Measurements from ENCODE around the gene SLC24A4. TPM values are rescaled to one million over a fixed set of nuclear protein-coding genes. Genes with fewer than 3 reads are reported as not detected.

SLC24A4 gene
- total RNA-seq, 1 donor from 2014 or later, result 0.82 TPM

DNA sequence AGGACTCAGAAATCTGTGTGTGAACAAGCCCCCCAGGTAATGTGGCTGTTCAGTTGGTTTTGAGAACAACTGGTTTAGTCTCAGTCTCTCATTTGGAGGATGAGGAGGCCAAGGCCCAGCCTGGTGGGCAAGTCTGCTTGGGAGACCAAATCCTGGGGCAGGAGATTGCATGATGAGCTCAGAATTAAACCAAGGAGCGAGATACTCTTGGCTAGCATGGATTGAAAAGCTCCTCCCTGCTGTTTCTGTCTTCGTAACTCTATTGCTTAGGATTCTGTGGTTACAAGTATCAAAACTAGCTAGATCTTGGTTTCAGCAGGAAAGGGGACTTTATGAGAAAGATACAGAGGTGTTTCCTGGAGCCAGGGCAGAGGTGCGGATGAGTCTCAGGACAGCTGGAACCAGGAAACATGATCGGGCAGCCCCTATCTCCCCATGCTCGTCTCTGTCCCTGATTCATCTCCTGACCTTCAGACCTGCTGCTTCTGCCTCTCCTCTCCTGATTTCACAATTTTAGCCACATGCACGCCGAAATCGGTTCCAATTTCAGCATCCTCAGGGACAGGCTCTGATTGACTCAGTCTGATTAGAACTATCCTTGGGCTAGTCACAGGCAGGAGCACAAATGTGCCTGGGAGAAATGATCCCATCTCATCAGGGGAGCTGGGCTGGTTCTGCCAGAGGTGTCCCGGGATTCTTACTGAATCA lies 150.4 kb downstream of the SLC24A4 start:
- H3K27ac Mint-ChIP-seq, result no peak overlapping the region
- DNase-seq (ENCODE audit: extremely low spot score, unreplicated experiment), result peak; percentile 49
- peaks cover 29% of the 10 kb centered on the region for H3K4me1 Mint-ChIP-seq (ENCODE audit: unreplicated experiment)
- no peaks in the 10 kb centered on the region for H3K27me3 Mint-ChIP-seq
- H3K36me3 Mint-ChIP-seq, result peaks cover 4% of the 10 kb centered on the region
- peaks cover 7% of the 10 kb centered on the region for H3K9me3 Mint-ChIP-seq
- H3K4me3 Mint-ChIP-seq, result no peak overlapping the region
- TF ChIP-seq CTCF (conservative IDR thresholded peaks at IDR 0.05), result no peak

DNA sequence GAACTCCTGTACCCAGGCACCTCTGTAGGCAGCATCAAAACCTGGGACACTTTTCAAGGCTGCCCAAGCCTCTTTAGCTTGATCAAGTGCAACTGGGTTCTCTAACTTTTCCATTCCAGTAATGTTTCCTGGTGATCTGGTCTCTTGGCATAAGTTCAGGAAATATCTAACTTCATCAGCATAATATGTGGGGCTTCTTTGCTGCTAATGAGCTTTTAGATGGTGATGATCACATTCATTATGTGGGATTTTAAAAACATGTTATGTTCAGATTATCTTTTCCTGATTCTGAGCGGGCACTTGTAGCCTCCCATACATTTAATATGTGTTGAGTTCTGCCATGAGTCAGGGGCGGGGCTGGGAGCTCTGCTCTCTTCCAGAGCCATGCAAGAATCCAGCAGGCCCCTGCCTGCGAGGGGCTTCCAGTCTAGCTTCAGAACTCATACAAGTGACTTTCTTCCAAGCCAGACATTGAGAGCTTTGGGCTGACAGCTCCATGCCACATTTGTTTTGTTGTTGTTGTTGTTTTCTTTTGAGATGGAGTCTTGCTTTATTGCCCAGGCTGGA lies 151.1 kb downstream of the SLC24A4 start:
- H3K27me3 Mint-ChIP-seq, result no peaks in the 10 kb centered on the region
- DNase-seq (ENCODE audit: extremely low spot score, unreplicated experiment), result peak; percentile 48
- no peak overlapping the region for H3K4me3 Mint-ChIP-seq
- H3K4me1 Mint-ChIP-seq (ENCODE audit: unreplicated experiment), result peaks cover 29% of the 10 kb centered on the region
- H3K9me3 Mint-ChIP-seq, result peaks cover 14% of the 10 kb centered on the region
- TF ChIP-seq CTCF (conservative IDR thresholded peaks at IDR 0.05), result no peak
- H3K27ac Mint-ChIP-seq, result no peak overlapping the region
- peaks cover 4% of the 10 kb centered on the region for H3K36me3 Mint-ChIP-seq

DNA sequence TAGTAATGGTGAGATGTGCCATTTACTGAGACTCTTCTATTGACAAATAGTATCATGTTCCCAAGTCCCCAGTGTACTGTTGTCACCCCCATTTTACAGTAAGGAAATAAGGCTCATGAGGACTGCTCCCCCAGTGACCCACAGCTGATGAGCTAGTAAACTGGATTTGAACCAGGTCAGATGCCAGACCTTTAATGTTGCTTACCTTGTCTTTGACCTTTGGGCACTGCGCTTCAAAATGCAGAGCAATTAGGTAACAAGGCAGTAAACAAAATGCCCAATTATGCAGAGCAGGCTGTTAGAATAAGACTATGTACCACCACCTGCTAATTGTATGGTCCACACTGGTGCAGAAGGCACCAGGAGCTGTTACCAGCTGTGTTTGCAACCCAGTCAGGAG lies 152.1 kb downstream of the SLC24A4 start:
- TF ChIP-seq CTCF (conservative IDR thresholded peaks at IDR 0.05), result no peak
- peak; percentile 4 for DNase-seq (ENCODE audit: extremely low spot score, unreplicated experiment)
- Mint-ChIP-seq H3K27me3 (no peaks in the 10 kb centered on the region), H3K9me3 (peaks cover 11% of the 10 kb centered on the region), H3K4me3 (no peak overlapping the region), H3K4me1 (ENCODE audit: unreplicated experiment) (peaks cover 27% of the 10 kb centered on the region), H3K36me3 (peaks cover 2% of the 10 kb centered on the region), H3K27ac (no peak overlapping the region)

- no peak for TF ChIP-seq CTCF (conservative IDR thresholded peaks at IDR 0.05)
- no peak overlapping the region for H3K27ac Mint-ChIP-seq
- no peak overlapping the region for H3K4me3 Mint-ChIP-seq
- peaks cover 22% of the 10 kb centered on the region for H3K4me1 Mint-ChIP-seq (ENCODE audit: unreplicated experiment)
- peak; percentile 34 for DNase-seq (ENCODE audit: extremely low spot score, unreplicated experiment)
- no peaks in the 10 kb centered on the region for H3K27me3 Mint-ChIP-seq
- no peaks in the 10 kb centered on the region for H3K36me3 Mint-ChIP-seq
- H3K9me3 Mint-ChIP-seq, result peaks cover 7% of the 10 kb centered on the region
Observed at GRCh38 chr14:92475451-92476187, 152.7 kb downstream of the SLC24A4 start.

GRCh38 chr14:92480856-92481255 lies 157.9 kb downstream of the SLC24A4 start:
- H3K4me1 Mint-ChIP-seq (ENCODE audit: unreplicated experiment), result peaks cover 10% of the 10 kb centered on the region
- TF ChIP-seq CTCF (conservative IDR thresholded peaks at IDR 0.05), result no peak
- DNase-seq (ENCODE audit: extremely low spot score, unreplicated experiment), result peak; percentile 6
- no peaks in the 10 kb centered on the region for H3K27me3 Mint-ChIP-seq
- H3K4me3 Mint-ChIP-seq, result no peak overlapping the region
- peaks cover 7% of the 10 kb centered on the region for H3K9me3 Mint-ChIP-seq
- no peaks in the 10 kb centered on the region for H3K36me3 Mint-ChIP-seq
- no peak overlapping the region for H3K27ac Mint-ChIP-seq
